ENCODE measurements around the gene ASXL2. TPM values are rescaled to one million over a fixed set of nuclear protein-coding genes. Genes with fewer than 3 reads are reported as not detected.

The ASXL2 gene
- total RNA-seq, 1 donor from 2014 or later = 25.4 TPM

DNA sequence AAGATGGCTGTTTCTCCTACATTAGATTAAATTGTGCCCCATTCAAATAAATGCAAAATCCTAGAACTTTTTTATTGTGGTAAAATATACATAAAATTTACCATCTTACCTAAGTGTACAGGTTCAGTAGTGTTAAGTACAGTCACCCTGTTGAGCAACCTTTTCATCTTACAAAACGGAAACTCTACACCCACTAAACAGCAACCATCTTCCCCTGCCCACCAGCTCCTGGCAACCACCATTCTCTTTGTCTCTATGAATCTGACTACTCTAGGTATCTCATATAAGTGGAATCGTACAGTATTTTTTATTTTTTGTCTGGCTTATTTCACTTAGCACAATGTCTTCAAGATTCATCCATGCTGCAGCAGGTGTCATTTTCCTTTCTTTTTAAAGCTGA, 53.0 kb downstream of the ASXL2 start:
- peaks cover 3% of the 10 kb centered on the region for H3K4me1 Mint-ChIP-seq
- H3K9me3 Mint-ChIP-seq = no peaks in the 10 kb centered on the region
- no peak for DNase-seq (ENCODE audit: low spot score in 2 of 2, unreplicated experiment in 2 of 2)
- no peak overlapping the region for H3K27ac Mint-ChIP-seq
- no peak overlapping the region for H3K4me3 Mint-ChIP-seq
- peaks cover 9% of the 10 kb centered on the region for H3K36me3 Mint-ChIP-seq
- TF ChIP-seq, protein P1, sequence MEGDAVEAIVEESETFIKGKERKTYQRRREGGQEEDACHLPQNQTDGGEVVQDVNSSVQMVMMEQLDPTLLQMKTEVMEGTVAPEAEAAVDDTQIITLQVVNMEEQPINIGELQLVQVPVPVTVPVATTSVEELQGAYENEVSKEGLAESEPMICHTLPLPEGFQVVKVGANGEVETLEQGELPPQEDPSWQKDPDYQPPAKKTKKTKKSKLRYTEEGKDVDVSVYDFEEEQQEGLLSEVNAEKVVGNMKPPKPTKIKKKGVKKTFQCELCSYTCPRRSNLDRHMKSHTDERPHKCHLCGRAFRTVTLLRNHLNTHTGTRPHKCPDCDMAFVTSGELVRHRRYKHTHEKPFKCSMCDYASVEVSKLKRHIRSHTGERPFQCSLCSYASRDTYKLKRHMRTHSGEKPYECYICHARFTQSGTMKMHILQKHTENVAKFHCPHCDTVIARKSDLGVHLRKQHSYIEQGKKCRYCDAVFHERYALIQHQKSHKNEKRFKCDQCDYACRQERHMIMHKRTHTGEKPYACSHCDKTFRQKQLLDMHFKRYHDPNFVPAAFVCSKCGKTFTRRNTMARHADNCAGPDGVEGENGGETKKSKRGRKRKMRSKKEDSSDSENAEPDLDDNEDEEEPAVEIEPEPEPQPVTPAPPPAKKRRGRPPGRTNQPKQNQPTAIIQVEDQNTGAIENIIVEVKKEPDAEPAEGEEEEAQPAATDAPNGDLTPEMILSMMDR (IDR thresholded peaks at IDR 0.05; ENCODE audit: unreplicated experiment) = no peak
- no peaks in the 10 kb centered on the region for H3K27me3 Mint-ChIP-seq (ENCODE audit: low read depth)

DNA sequence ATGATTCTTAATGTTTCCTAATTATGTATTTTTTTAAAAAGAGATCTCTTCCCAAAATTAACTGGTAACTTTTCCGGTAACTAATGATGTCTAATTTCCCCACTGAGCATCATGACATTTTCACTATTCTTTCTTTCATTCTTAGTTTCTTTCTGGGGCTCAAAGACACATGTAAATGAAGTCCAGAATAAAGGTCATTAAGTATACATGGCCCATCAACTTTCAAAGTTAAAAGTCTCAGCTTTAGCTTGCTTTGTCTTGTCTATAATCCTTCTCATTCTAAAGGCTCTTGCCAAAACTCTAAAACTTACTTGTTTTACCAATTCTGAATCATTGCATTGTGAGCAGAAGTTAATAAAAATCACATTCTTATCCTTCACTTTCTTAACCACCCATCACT, 53.6 kb downstream of the ASXL2 start:
- Mint-ChIP-seq H3K9me3 (no peaks in the 10 kb centered on the region), H3K27me3 (ENCODE audit: low read depth) (no peaks in the 10 kb centered on the region), H3K36me3 (peaks cover 6% of the 10 kb centered on the region), H3K4me3 (no peak overlapping the region), H3K27ac (no peak overlapping the region), H3K4me1 (peaks cover 3% of the 10 kb centered on the region)
- TF ChIP-seq, protein P1 (IDR thresholded peaks at IDR 0.05; ENCODE audit: unreplicated experiment) = no peak
- no peak for DNase-seq (ENCODE audit: low spot score in 2 of 2, unreplicated experiment in 2 of 2)

GRCh38 chr2:25824216-25824615, 54.1 kb downstream of the ASXL2 start:
- Mint-ChIP-seq H3K4me3 (no peak overlapping the region), H3K27me3 (ENCODE audit: low read depth) (no peaks in the 10 kb centered on the region), H3K4me1 (peaks cover 3% of the 10 kb centered on the region)

GRCh38 chr2:25822190-25823117, 55.8 kb downstream of the ASXL2 start:
- Mint-ChIP-seq H3K4me1 (peaks cover 3% of the 10 kb centered on the region), H3K4me3 (no peak overlapping the region)

More at GRCh38 chr2:25824216-25824615, 54.1 kb downstream of the ASXL2 start:
- H3K27ac Mint-ChIP-seq = no peak overlapping the region
- no peak for DNase-seq (ENCODE audit: low spot score in 2 of 2, unreplicated experiment in 2 of 2)
- TF ChIP-seq, protein P1 (IDR thresholded peaks at IDR 0.05; ENCODE audit: unreplicated experiment) = no peak
- no peaks in the 10 kb centered on the region for H3K9me3 Mint-ChIP-seq
- H3K36me3 Mint-ChIP-seq = peaks cover 5% of the 10 kb centered on the region

GRCh38 chr2:25821225-25822056, 56.8 kb downstream of the ASXL2 start:
- DNase-seq (ENCODE audit: low spot score in 2 of 2, unreplicated experiment in 2 of 2) = no peak
- Mint-ChIP-seq H3K9me3 (no peaks in the 10 kb centered on the region), H3K36me3 (peaks cover 11% of the 10 kb centered on the region), H3K27me3 (ENCODE audit: low read depth) (no peaks in the 10 kb centered on the region), H3K27ac (no peak overlapping the region), H3K4me3 (no peak overlapping the region), H3K4me1 (peaks cover 3% of the 10 kb centered on the region)
- TF ChIP-seq, protein P1 (IDR thresholded peaks at IDR 0.05; ENCODE audit: unreplicated experiment) = no peak

More at GRCh38 chr2:25822190-25823117, 55.8 kb downstream of the ASXL2 start:
- H3K27ac Mint-ChIP-seq = no peak overlapping the region
- no peak for DNase-seq (ENCODE audit: low spot score in 2 of 2, unreplicated experiment in 2 of 2)
- H3K27me3 Mint-ChIP-seq (ENCODE audit: low read depth) = no peaks in the 10 kb centered on the region
- TF ChIP-seq, protein P1 (IDR thresholded peaks at IDR 0.05; ENCODE audit: unreplicated experiment) = no peak
- no peaks in the 10 kb centered on the region for H3K9me3 Mint-ChIP-seq
- H3K36me3 Mint-ChIP-seq = peaks cover 11% of the 10 kb centered on the region

Measured in mesothelial cell of epicardium (in vitro differentiated cells).